HEK293 (cell line): ENCODE results near the gene TMEM126B.

Source experiments
- GLI2 ChIP-seq: fragments of 450-650 bp; formaldehyde crosslinking; IDR thresholded peaks from 2 replicates; pipeline ENCODE4; 2017; ENCODE audit warnings: missing biosample characterization, missing genetic modification characterization, low read depth, borderline replicate concordance
- HOXA7 ChIP-seq: sonication (generic); formaldehyde crosslinking; IDR thresholded peaks from 2 replicates; pipeline ENCODE4 v1.8.1; 2022; ENCODE audit warnings: missing genetic modification reagents, borderline replicate concordance
- KLF10 ChIP-seq: fragments of 450-650 bp; IDR thresholded peaks from 2 replicates; pipeline ENCODE4 v1.5.1; 2018; ENCODE audit warnings: missing biosample characterization, mild to moderate bottlenecking, missing genetic modification characterization
- ZBTB7A ChIP-seq: fragments of 450-650 bp; formaldehyde crosslinking; IDR thresholded peaks from 2 replicates; pipeline ENCODE4 v1.5.1; 2016; ENCODE audit warnings: low read depth, missing biosample characterization, missing genetic modification characterization
- ZNF248 ChIP-seq: fragments of 450-650 bp; formaldehyde crosslinking; IDR thresholded peaks from 2 replicates; pipeline ENCODE4 v1.5.1; 2017; ENCODE audit warnings: missing biosample characterization, missing genetic modification characterization
- ZNF274 ChIP-seq, 2 experiments: fragments of 200-500 bp in 1 of 2; fragments of 450-650 bp in 1 of 2; sonication (Bioruptor generic) in 1 of 2; formaldehyde crosslinking in 1 of 2; IDR thresholded peaks; 2 replicates each; pipeline versions ENCODE4 v1.5.1 to v1.6.1; 2014 to 2016; ENCODE audit warnings: borderline replicate concordance in 1 of 2, inconsistent platforms in 1 of 2, low read length in 1 of 2, missing biosample characterization in 1 of 2, missing genetic modification characterization in 1 of 2
- ZNF350 ChIP-seq: fragments of 450-650 bp; formaldehyde crosslinking; IDR thresholded peaks from 2 replicates; pipeline ENCODE4 v1.5.0; 2017; ENCODE audit warnings: missing biosample characterization, mild to moderate bottlenecking, missing genetic modification characterization
- ZNF558 ChIP-seq: fragments of 450-650 bp; formaldehyde crosslinking; IDR thresholded peaks from 2 replicates; pipeline ENCODE4 v1.5.1; 2016; ENCODE audit warnings: missing biosample characterization, missing genetic modification characterization
- ZNF621 ChIP-seq: fragments of 450-650 bp; formaldehyde crosslinking; IDR thresholded peaks from 2 replicates; pipeline ENCODE4 v1.5.1; 2017; ENCODE audit warnings: missing biosample characterization, missing genetic modification characterization
- ZNF768 ChIP-seq: fragments of 450-650 bp; formaldehyde crosslinking; IDR thresholded peaks from 2 replicates; pipeline ENCODE4 v1.5.1; 2018; ENCODE audit warnings: missing biosample characterization, mild to moderate bottlenecking, missing genetic modification characterization
- TF ChIP-seq, protein P1 (sequence below): fragments of 450-650 bp; formaldehyde crosslinking; IDR thresholded peaks from 2 replicates; pipeline ENCODE4 v1.5.1; 2016; ENCODE audit warnings: missing biosample characterization, missing genetic modification characterization
- TF ChIP-seq, protein P2 (sequence below): fragments of 450-650 bp; formaldehyde crosslinking; IDR thresholded peaks from 2 replicates; pipeline ENCODE4 v1.5.1; 2016; ENCODE audit warnings: missing biosample characterization, missing genetic modification characterization
- TF ChIP-seq, protein P3 (sequence below): fragments of 450-650 bp; formaldehyde crosslinking; IDR thresholded peaks from 2 replicates; pipeline ENCODE4 v1.5.1; 2016; ENCODE audit warnings: missing biosample characterization, missing genetic modification characterization
- TF ChIP-seq, protein P4 (sequence below): fragments of 450-650 bp; formaldehyde crosslinking; IDR thresholded peaks from 2 replicates; pipeline ENCODE4 v1.5.1; 2016; ENCODE audit warnings: missing biosample characterization, missing genetic modification characterization

DNA sequence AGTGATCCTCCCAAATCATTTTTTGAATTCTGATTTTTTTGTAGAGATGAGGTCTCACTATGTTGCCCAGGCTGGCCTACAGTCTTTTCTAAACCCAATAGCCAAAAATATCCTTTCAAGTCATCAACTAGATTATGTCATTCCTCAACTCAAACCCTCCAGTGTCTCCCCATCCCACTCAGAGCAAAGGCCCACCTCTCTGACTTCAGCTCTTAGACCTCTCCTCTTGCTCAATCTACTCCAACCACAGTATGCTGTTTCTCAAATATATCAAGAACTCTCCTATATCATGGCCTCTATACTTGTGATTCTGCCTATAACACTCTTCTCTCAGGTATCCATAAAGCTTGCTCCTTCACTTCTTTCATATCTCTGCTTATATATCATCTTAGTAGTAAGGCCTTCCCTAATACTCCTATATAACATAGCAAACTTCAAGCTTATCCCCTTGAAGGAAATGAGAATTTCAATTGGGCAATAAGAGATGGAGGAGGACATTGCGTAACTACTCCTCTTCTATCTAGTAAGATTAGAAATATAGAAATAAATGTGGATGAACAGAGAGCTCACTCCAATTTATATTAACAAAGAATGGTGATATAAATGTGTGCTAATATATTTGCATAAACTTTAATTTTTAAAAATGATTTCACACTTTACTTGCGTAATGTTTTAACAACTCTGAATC is 25.7 kb upstream of the TMEM126B start:
- TF ChIP-seq HOXA7 (no peak), ZNF768 (tag by site-specific recombination) (no peak), ZNF558 (tag by site-specific recombination) (no peak), ZNF274 (IDR thresholded peaks at IDR 0.05; ENCODE audit: low read length) (no peak), ZNF274 (tag by site-specific recombination; IDR thresholded peaks at IDR 0.05; ENCODE audit: borderline replicate concordance) (no peak), ZBTB7A (no peak), ZNF621 (tag by site-specific recombination) (no peak), ZNF350 (no peak), GLI2 (tag by site-specific recombination) (no peak), ZNF248 (no peak), KLF10 (tag by site-specific recombination) (no peak)
- TF ChIP-seq, protein P1, sequence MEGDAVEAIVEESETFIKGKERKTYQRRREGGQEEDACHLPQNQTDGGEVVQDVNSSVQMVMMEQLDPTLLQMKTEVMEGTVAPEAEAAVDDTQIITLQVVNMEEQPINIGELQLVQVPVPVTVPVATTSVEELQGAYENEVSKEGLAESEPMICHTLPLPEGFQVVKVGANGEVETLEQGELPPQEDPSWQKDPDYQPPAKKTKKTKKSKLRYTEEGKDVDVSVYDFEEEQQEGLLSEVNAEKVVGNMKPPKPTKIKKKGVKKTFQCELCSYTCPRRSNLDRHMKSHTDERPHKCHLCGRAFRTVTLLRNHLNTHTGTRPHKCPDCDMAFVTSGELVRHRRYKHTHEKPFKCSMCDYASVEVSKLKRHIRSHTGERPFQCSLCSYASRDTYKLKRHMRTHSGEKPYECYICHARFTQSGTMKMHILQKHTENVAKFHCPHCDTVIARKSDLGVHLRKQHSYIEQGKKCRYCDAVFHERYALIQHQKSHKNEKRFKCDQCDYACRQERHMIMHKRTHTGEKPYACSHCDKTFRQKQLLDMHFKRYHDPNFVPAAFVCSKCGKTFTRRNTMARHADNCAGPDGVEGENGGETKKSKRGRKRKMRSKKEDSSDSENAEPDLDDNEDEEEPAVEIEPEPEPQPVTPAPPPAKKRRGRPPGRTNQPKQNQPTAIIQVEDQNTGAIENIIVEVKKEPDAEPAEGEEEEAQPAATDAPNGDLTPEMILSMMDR (tag by site-specific recombination) = no peak
- TF ChIP-seq, protein P2, sequence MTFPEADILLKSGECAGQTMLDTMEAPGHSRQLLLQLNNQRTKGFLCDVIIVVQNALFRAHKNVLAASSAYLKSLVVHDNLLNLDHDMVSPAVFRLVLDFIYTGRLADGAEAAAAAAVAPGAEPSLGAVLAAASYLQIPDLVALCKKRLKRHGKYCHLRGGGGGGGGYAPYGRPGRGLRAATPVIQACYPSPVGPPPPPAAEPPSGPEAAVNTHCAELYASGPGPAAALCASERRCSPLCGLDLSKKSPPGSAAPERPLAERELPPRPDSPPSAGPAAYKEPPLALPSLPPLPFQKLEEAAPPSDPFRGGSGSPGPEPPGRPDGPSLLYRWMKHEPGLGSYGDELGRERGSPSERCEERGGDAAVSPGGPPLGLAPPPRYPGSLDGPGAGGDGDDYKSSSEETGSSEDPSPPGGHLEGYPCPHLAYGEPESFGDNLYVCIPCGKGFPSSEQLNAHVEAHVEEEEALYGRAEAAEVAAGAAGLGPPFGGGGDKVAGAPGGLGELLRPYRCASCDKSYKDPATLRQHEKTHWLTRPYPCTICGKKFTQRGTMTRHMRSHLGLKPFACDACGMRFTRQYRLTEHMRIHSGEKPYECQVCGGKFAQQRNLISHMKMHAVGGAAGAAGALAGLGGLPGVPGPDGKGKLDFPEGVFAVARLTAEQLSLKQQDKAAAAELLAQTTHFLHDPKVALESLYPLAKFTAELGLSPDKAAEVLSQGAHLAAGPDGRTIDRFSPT (tag by site-specific recombination) = no peak
- TF ChIP-seq, protein P3, sequence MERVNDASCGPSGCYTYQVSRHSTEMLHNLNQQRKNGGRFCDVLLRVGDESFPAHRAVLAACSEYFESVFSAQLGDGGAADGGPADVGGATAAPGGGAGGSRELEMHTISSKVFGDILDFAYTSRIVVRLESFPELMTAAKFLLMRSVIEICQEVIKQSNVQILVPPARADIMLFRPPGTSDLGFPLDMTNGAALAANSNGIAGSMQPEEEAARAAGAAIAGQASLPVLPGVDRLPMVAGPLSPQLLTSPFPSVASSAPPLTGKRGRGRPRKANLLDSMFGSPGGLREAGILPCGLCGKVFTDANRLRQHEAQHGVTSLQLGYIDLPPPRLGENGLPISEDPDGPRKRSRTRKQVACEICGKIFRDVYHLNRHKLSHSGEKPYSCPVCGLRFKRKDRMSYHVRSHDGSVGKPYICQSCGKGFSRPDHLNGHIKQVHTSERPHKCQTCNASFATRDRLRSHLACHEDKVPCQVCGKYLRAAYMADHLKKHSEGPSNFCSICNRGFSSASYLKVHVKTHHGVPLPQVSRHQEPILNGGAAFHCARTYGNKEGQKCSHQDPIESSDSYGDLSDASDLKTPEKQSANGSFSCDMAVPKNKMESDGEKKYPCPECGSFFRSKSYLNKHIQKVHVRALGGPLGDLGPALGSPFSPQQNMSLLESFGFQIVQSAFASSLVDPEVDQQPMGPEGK = no peak
- TF ChIP-seq, protein P4, sequence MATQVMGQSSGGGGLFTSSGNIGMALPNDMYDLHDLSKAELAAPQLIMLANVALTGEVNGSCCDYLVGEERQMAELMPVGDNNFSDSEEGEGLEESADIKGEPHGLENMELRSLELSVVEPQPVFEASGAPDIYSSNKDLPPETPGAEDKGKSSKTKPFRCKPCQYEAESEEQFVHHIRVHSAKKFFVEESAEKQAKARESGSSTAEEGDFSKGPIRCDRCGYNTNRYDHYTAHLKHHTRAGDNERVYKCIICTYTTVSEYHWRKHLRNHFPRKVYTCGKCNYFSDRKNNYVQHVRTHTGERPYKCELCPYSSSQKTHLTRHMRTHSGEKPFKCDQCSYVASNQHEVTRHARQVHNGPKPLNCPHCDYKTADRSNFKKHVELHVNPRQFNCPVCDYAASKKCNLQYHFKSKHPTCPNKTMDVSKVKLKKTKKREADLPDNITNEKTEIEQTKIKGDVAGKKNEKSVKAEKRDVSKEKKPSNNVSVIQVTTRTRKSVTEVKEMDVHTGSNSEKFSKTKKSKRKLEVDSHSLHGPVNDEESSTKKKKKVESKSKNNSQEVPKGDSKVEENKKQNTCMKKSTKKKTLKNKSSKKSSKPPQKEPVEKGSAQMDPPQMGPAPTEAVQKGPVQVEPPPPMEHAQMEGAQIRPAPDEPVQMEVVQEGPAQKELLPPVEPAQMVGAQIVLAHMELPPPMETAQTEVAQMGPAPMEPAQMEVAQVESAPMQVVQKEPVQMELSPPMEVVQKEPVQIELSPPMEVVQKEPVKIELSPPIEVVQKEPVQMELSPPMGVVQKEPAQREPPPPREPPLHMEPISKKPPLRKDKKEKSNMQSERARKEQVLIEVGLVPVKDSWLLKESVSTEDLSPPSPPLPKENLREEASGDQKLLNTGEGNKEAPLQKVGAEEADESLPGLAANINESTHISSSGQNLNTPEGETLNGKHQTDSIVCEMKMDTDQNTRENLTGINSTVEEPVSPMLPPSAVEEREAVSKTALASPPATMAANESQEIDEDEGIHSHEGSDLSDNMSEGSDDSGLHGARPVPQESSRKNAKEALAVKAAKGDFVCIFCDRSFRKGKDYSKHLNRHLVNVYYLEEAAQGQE (tag by site-specific recombination) = no peak
